Uterus (tissue), 2 donors: ENCODE measurements around the gene WBP1.

Experiments used
- POLR2A ChIP-seq, 2 donors: fragments of 450-650 bp; IDR thresholded peaks; one replicate each; pipeline ENCODE4 v1.6.1; 2016; ENCODE audit warnings: antibody characterized with exemption in 2 of 2, mild to moderate bottlenecking in 1 of 2, moderate library complexity in 1 of 2
- TF ChIP-seq, protein P1 (sequence below), 4 experiments: fragments of 200-600 bp in 2 of 4; fragments of 450-650 bp in 2 of 4; sonication (generic) in 2 of 4; IDR thresholded peaks; one replicate each; pipeline ENCODE4 v1.5.1; 2016 to 2019; ENCODE audit warnings: antibody characterized with exemption in 4 of 4, mild to moderate bottlenecking in 2 of 4, moderate library complexity in 1 of 4

DNA sequence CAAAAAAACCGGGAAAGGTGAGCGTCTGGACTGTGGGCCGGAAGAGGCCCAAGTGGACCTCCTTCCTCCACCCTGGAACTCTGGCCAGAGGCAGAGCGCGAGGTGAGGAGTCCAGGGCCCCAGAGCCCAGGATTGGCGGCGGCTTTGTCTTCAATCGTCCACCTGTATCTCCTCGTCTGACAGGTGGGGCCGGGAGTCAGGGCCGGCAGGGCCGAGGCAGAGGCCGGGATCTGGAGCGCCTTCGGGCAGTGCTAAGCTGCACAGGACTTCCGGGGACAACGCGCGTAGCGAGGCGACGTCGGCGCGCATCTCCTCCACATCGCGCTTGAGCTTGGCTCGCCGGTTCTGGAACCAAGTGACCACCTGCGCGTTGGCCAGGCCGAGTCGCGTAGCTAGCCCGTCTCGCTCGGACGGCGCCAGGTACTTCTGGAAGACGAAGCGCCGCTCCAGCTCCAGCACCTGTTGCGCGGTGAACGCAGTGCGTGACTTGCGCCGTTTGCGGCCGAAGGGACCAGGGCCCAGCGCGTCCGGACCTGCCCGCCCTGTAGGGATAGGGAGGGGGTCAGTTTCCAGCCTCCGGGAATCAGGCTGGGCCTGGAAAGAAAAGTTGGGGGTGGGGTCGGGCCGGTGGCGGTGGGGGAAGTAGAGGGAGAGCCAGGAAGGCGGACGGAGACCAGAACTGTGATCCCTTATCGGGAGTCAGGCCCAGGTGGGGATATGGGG lies 39.7 kb downstream of the WBP1 start:
- TF ChIP-seq, protein P1, sequence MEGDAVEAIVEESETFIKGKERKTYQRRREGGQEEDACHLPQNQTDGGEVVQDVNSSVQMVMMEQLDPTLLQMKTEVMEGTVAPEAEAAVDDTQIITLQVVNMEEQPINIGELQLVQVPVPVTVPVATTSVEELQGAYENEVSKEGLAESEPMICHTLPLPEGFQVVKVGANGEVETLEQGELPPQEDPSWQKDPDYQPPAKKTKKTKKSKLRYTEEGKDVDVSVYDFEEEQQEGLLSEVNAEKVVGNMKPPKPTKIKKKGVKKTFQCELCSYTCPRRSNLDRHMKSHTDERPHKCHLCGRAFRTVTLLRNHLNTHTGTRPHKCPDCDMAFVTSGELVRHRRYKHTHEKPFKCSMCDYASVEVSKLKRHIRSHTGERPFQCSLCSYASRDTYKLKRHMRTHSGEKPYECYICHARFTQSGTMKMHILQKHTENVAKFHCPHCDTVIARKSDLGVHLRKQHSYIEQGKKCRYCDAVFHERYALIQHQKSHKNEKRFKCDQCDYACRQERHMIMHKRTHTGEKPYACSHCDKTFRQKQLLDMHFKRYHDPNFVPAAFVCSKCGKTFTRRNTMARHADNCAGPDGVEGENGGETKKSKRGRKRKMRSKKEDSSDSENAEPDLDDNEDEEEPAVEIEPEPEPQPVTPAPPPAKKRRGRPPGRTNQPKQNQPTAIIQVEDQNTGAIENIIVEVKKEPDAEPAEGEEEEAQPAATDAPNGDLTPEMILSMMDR (IDR thresholded peaks at IDR 0.05) = no peak
- no peak for TF ChIP-seq POLR2A (IDR thresholded peaks at IDR 0.05)
